RPMI8226 (cell line): ENCODE data around the gene SASH1.
"Not testable (repeated sequence)": the region's sequence is repeated elsewhere in the genome, so short reads cannot be mapped to it uniquely, and the experiment has no call there.

Experiments used
- DNase-seq: peaks from one replicate; pipeline ENCODE4 v3.0.0-alpha.2; 2015

The SASH1 gene

DNA sequence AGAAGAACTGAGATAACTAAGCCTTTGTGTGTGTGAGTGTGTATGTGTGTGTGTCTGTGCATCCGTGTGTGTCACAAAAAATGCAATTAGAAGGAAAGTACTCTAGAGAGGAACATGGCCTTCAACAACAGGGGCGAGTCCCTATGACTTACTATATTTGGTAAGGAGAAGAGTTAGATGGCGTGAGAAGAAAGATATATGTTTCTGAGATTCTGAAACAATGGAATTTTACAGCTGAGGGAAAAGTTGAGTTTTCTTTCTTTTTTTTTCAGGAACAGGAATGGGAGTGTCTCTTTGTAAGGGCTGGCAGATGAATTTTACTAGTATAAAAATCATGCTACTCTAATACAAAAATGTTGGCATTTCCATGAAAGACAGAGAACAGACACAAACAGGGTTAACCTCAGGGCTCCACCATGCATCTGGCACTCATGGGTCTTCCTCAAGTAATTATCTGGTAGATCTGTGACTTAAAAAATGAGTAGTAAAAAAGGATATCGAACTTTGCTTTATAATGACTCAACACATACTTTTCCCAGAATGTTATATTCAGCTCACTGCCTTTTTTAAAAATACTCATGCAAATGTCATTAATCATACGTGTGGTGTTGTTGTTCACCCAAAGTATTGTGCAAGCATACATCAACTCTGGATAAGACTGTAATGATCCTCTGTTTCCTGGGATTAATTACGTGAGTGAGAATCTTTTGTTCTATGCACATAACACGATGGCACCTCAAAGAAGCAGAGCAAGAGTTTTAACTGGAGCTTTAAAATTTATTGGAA is 12.8 kb upstream of the SASH1 start:
- DNase-seq = no peak

GRCh38 chr6:148332088-148332487 is 10.6 kb upstream of the SASH1 start:
- no peak for DNase-seq

DNA sequence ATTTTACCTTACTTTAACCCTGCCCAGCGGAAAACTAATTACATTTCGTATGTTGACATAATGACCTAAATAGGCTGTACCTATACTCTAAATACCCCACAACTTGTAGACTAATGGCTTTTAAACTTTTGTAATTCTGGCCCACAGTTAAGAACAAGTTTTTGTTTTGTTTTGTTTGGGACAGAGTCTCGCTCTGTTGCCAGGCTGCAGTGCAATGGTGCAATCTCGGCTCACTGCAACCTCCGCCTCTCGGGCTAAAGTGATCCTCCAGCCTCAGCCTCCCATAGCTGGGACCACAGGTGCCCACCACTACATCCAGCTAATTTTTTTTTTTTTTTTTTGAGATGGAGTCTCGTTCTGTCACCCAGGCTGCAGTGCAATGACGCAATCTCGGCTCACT is 5.7 kb upstream of the SASH1 start:
- no peak for DNase-seq

GRCh38 chr6:148339766-148340165 is 2.9 kb upstream of the SASH1 start:
- DNase-seq = no peak

DNA sequence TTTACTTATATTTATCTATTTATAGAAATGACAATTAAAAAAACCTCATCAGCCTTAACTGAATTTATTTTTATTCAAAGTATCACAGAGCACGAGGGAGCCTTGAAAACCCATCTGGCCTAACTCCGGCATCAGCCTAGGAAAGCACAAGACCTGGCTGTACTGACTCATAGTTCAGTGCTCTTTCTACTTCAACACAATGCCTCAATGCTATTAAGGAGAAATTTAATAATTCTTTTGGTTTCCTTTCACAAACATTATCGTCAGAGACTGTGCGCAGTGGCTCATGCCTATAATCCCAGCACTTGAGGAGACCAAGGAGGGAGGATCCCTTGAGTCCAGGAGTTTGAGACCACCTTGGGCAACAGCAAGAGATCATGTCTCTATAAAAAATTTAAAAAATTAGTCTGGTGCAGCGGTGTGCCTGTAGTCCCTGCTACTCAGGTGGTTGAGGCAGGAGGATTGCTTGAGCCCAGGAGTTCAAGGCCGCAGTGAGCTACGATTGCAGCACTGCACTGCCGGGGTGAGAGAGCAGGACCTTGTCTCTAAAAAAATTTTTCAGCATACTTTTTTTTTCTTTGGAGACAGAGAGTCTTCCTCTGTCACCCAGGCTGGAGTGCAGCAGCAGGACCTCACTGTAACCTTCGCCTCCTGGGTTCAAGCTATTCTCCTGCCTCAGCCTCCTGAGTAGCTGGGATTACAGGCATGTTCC is 1.9 kb upstream of the SASH1 start:
- DNase-seq = no peak

- no peak for DNase-seq
Observed at GRCh38 chr6:148342100-148342349, 613 bp upstream of the SASH1 start.

DNA sequence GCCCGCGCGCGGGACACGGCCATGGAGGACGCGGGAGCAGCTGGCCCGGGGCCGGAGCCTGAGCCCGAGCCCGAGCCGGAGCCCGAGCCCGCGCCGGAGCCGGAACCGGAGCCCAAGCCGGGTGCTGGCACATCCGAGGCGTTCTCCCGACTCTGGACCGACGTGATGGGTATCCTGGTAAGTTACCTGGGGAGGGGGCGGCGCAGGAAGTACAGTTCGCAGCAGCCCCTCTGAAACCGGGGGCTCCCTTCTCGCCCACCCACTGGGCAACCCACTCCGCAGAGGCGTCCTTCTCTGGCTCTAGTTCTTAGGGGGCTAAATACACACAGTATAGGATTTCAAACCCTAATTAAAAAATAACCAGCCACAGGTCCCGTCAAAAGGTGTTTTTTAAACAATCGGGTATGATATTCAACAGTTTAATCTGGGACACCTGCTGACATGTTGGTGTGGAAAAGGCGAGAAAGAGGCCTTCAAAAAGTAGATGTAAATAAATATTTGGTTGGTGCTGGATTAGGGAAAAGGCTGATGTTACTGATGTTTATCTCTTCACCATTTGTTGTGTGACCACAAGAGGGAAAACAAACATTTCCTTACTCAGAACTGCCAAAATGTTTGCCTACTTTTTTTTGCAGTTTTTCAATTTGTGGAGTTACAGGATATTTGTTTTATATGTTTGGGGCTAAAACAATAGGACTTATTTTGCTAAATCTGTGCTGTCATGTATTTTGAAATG is 577 bp downstream of the SASH1 start:
- DNase-seq = no peak

- no peak for DNase-seq
Observed at GRCh38 chr6:148345176-148345575, 2.5 kb downstream of the SASH1 start.

GRCh38 chr6:148345578-148345977 is 2.9 kb downstream of the SASH1 start:
- no peak for DNase-seq

- no peak for DNase-seq
Observed at GRCh38 chr6:148346681-148347440, 4.2 kb downstream of the SASH1 start.

- DNase-seq = no peak
Observed at GRCh38 chr6:148347441-148348054, 4.9 kb downstream of the SASH1 start.

GRCh38 chr6:148348335-148348734 is 5.7 kb downstream of the SASH1 start:
- no peak for DNase-seq

- no peak for DNase-seq
Observed at GRCh38 chr6:148348778-148349177, 6.1 kb downstream of the SASH1 start.

GRCh38 chr6:148349466-148349865 is 6.8 kb downstream of the SASH1 start:
- no peak for DNase-seq

DNA sequence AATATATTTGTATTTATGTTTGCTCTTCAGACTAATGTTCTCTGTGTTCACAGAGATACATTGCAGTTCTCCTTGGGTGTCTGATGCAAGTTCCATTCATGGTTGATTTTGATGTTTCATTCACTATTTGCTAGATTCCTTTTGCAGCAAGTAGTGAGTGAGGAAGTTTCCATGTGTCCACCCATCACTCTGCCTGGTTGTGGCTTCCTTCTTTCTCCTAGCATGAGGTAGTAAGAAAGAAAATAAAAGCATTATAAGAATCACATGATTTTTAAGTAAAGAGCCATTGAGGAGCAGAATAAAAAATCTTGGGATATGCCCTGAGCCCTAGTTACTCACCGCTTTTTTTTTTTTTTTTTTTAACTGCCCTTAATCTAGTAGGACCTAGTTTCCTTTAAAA is 8.7 kb downstream of the SASH1 start:
- no peak for DNase-seq

DNA sequence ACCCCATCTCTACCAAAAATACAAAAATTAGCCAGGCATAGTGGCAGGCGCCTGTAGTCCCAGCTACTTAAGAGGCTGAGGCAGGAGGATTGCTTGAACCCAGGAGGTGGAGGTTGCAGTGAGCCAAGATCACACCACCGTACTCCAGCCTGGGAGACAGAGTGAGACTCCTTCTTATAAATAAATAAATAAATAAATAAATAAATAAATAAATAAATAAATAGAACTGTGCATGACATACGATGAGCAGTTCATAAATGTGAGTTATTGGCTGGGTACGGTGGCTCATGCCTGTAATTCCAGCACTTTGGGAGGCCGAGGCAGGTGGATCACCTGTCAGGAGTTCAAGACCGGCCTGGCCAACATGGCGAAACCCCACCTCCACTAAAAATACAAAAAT is 9.8 kb downstream of the SASH1 start:
- not testable (repeated sequence) for DNase-seq

DNA sequence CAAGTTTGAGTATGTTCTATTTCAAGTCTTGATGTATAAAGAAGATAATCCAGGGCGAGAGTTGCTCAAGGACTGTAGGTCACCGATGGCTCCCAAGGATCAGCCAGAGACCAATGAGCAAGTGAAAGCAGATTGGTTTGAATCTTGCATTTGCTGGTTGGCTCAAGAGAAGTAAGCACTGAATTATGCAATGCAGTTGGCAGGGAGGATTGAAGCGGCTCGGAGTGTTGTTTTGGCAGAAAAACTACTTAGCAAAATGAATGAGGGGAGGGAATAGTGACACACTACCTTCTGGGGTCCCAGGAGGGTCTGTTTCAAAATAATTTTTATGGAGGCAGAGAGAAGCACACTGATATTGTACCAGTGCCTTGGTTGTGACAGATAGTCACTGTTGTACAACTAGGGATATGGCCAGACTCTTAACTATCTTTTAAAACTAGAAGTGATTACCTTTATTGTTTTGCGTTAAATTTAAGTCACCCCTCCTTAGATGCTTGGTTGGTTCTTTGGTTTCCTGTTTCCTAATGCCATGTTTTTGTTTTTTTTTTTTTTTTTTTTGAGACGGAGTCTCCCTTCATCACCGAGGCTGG is 15.7 kb downstream of the SASH1 start:
- no peak for DNase-seq

- DNase-seq = no peak
Observed at GRCh38 chr6:148359228-148359627, 16.6 kb downstream of the SASH1 start.

- DNase-seq = no peak
Observed at GRCh38 chr6:148364056-148364824, 21.6 kb downstream of the SASH1 start.

DNA sequence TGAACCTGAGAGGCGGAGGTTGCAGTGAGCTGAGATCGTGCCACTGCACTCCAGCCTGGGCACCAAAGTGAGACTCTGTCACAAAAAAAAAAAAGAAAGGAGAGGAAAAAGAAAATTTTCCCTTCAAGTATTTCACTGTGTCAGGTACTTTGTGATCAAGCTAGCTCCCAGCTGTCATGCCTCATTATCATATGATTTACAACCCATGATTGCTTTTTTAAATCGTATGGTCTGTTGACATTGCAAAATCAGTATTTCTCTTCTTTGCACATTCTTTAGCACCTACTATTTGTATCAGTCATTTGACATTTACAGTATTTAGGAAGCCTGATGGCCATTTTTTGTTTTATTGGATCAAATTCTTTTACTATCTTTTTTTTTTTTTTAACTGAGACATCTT is 22.4 kb downstream of the SASH1 start:
- no peak for DNase-seq

GRCh38 chr6:148367411-148368024 is 24.9 kb downstream of the SASH1 start:
- no peak for DNase-seq
